GM18870 (cell line): Measurements from ENCODE around the gene LOXL4.

Source experiments
- ATAC-seq: cut with Tn5 transposase; IDR thresholded peaks from one replicate; pipeline ENCODE4 v1.9.1; 2021; ENCODE audit warnings: moderate library complexity; ENCODE audit not compliant: unreplicated experiment

LOXL4 gene

DNA sequence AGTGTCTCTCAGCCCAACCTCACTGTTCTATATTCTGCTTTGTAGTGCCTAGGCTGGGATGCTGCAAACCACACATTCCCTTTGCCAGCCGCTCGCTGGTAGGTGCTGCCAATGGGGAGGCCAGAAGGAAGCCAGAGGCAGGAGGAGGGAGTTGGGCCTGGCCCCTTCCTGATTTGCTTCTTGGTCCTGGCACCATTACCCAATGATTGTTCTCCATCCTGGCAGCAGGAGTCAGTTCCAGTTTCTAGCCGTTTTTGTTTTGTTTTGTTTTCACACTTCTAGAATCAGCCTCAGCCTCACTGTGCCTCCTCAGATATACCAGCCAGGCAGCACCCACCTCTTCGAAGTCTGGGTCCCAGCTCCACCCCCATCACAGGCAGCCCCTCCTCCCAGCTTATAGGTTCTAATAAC, 27.4 kb upstream of the LOXL4 start:
- ATAC-seq: no peak

DNA sequence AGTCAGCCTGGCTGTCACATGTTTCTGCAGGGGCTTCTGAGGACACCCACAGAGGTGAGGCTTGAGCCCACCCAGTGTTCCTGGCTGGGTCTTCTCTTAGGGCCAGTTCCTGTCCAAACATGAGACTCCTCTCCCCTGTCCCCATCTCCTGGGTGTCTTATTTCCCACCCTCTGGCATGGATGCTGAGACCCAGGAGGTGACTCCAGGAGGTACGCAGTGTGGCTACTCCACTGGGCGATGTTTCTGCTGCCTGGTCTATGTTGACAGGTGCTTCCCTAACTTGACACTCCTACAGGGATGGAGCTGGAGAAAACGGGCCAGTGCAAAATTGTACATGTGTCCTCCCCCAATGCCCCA, 26.3 kb upstream of the LOXL4 start:
- no peak for ATAC-seq

DNA sequence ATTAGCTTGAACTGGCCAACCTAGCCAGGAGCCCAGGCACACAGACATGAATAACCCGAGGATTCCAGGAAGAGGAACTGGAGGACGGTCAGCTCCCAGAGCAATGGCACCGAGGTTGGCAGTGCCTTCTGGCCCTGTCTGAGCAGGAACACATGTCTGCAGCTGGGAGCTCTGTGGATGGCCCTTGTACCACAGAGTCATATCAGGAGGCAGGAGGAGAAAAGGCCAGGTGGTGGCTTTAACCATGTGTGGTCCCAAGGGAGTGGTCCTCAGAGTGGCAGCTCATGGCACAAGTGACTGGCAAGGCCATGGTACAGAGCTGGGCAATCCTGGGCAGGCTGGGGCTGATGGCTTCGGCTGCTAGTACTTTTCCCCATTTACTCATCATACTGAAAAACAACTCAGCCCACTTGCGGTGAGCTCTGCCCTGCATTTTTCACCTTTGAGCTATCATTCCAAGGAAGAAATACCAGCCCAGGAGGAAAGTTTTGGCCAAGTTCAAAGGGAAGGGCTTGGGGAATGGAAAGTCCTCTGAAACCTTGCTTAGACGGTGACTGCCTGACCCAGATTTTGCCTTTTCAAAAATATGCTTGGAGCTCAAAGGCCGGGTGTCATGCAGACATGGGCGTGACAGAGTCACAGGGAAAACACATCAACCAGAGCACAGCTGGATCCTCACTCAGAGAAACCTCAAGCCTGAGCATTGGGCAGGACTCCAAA, 25.7 kb upstream of the LOXL4 start:
- ATAC-seq: no peak

DNA sequence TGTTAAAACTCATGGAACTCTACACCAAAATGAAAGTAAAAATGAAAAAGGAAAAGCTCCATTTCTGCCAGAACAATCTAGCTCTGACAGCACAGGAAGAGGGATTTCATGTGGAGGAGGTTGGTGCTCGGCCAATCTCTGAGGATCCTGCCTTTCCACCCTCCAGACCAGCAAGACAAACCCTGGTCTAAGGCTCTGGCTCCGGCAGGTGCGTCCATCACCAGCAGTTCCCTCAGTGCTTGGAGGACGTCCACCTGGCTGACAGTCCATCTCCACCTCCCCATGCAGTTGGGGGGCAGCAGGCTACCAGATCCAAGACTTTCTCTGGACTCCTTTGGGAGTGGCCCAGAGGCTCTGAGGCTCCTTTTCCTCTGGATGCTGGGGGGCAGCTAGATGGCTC, 25.0 kb upstream of the LOXL4 start:
- ATAC-seq: no peak

DNA sequence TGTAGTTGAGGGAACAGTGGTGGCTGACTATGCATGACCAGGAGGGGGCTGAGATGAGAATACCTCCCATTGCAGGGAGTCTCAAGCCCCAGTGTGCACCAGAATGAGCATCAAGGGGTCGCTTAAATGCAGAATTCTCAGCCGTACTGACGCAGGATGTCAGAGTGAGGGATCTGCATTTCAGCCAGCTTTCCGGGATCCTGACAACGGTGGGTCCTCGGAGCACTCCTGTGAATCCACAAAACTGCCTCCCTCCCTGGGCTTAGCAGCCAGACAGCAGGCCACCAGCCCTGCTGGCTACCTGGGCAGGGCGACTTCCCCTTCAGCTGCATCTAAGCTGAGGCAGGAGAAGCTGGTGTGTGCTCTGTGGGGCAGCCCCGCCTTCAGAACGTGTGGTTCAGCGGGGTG, 21.8 kb upstream of the LOXL4 start:
- ATAC-seq: no peak

DNA sequence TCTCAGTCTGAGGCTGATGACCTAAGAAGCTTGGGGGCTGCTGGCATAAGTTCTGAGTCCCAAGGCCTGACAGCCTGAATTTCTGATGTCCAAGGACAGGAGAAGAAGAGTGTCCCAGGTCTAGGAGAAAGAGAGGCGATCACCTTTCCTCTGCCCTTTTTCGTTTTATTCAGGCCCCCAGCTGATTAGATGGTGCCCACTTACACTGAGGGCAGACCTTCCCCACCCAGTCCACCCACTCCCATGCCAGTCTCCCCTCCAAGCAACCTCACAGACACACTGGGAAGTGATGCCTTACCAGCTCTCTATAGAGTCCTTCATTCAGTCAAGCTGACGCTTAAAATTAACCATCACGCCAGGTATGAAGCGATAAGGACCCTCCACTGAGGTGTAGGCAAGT, 19.3 kb upstream of the LOXL4 start:
- no peak for ATAC-seq

DNA sequence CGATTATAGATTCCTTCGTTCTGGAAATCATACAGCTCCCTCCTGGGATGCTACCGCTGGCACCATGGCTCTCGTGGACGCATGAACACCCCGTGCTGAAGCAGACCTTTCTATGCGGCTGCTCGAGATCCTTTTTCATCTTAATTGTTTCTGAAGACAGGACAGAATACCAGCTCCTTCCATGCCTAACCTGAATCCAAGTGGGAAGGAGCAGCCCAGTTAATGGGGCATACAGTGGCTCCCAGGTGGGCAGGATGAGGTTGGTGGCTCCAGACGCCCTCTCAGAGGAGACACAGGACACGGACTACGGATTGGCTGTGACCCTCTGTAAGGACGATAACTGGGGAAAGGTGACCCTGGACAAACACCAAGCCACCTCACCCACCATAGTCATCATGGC, 18.4 kb upstream of the LOXL4 start:
- no peak for ATAC-seq

DNA sequence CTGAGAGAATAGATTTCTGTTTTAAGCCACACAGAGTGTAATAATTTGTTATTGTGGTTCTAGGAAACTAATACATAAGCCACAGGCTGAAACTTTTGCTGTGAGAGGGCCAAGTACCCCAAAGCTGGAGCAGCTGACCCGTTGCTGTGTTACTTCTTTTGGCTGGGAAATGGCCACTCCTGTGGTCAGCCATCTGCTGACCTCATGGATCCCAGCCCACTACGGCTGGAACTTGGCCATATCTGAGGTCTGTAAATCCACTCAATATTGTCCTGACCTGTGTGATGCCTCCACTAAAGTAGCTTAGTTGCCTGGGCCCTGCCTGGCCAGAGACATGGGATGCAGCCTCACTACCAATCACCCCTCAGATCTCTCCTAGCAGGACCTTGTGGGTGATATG, 17.4 kb upstream of the LOXL4 start:
- no peak for ATAC-seq

DNA sequence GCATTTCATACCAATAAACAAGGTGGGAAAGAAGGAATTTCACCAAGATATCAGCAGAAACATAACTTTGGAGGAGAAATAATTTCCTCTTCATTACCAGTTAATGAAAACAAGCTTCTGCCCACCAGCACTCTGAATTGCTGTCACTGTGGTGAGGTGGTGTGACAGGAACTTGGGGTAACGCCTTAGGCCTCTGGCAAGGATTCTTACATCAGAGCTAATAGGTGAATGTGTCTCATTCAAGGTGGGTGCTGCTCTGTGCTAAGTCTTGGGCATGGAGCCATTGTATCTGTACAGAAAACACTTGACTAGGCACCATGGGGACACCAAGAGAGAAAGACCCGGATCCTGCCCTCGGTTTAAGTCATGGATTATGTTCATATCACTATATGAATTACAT, 8.3 kb upstream of the LOXL4 start:
- ATAC-seq: no peak

DNA sequence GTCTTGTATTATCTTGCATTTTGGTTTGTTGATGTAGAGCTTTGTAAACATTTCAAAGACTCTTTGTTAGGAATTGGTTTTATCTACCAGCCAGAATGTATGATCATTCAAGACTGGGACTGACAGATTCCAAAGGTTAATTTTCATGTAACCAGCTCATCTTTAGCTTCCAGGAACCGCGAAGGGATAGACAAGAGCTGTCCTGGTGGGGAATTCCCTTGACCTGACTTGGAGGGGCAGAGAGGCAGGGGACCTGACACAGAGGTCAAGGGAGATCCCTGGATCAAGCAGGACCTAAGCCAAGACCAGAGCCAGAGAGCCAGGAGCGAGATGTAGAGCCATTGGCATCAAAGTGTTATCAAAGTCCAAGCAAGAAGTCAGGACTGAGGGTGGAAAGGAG, 6.6 kb upstream of the LOXL4 start:
- ATAC-seq: no peak

DNA sequence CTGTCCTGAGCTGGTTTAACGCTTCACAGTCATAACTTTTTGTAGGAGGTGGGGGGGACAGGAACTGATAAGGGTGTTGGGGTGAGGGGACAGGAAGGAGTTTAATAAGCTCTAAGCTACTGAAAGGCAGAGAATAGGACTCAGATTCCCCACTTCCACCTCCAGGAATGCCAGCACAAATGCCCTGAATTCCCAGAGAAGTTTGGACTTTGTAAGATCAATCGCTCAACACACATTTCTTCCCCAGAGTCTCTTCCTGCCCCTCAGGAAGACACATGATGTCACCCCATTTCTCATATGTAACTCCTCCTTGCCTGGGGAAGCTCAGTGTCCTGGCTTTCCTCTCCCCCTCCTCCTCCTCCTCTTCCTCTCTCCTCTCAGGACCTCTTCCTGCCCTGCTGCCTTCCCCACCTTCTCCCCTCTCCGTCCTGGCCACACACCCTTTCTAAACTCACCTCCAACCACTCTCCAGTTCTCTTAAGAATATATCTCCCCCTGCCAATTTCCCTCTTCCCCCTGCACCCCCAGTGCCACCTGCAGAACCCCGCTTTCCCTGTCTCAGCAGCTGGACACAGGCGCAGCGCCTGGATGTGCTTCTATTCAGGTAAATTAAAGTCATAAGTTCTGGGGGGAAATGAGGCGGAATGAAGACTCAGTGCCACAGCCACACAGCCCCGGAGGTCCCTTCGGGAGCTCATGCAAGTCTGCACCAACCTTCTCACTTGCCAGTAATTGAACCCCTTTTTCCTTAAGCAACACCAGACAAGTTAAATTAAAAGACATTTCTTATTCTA, 5.3 kb upstream of the LOXL4 start:
- ATAC-seq: no peak

DNA sequence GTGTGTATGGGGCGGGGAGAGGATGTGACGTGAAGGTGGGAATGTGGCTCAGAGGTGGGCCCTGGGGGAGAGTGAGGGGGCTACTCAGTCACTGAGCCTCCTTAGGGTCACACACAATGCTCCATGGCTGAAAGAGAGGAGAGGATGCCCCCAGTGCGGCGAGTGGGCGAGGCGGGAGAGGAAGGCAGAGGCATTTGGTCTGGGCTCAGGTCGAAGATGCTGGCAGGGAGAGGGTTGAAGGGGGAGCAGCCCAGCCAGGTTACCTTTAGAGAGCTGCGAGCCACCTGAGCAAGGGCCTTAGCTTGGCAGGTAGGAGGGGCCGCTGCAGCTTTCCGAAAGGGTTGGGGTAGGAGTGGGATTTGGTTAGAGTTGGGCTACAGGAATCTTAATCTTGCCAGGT, 4.7 kb upstream of the LOXL4 start:
- ATAC-seq: no peak

DNA sequence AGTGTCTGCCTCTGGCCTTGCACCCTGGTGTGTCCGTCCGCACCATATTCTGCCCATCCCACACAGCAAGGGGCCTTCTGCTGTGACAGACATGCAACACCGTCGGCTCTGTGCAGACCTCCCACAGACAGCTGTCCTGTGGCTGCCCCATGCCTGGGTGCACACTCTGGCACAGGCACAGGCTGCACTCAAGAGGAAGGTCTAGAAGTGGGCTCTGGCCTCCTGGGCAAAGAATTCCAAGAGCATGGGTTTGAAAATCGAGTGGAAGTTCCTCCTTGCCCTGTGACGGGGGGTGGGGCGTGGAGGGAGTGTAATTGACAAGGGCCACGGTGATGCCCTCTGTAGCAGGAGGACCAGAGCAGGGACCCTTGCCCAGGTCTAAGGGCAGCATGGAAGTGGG, 4.3 kb upstream of the LOXL4 start:
- ATAC-seq: no peak

DNA sequence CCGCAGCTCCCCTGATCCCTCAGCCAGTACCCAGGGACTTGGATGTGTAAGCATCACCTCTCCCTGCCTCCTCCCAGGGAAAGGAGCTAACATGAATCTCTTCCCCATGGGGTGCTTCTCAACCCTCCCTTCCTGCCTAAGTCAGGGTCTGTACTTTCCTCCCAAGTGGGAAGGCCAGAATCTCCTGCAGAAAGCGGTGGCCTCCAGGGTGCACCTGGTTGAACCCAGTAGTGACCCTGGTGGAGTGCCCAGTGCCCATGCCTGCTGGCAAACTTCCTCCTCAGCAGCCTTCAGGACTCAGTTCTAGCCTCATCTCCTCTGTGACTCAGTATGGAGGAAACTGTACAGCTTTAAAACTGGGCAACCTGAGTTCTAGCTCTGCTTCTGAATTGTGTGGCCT, 2.8 kb upstream of the LOXL4 start:
- no peak for ATAC-seq

DNA sequence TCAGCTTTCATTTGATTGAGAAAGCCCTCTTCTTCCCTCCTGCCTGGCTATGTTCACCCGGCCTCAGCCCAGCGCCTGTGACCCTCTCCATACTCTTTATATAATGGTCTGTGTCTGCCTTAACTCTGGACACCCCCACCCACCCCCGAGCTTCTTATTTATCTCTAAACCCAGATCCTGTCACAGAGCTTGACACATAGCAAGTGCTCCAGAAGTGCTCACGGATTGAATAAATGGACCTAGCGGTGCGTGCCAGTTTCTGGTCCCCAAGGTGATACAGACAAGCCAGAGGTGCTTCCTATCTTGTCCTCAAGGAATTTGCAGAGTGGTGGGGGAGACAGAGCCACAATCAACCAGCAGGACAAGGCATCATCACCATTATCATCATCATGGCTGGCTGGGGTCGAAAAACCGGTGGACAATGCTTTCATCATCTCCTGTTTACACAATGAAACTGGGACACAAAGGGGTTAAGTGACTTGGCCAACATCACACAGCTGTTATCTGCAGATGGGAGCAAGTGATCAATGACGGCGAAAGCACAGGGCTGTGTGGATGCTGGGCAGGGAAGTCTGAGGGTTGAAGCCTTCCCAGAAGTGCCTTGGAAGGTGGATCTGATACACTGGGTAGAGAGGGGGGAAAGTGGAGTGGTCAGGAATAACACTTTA, 2.2 kb upstream of the LOXL4 start:
- ATAC-seq: no peak

DNA sequence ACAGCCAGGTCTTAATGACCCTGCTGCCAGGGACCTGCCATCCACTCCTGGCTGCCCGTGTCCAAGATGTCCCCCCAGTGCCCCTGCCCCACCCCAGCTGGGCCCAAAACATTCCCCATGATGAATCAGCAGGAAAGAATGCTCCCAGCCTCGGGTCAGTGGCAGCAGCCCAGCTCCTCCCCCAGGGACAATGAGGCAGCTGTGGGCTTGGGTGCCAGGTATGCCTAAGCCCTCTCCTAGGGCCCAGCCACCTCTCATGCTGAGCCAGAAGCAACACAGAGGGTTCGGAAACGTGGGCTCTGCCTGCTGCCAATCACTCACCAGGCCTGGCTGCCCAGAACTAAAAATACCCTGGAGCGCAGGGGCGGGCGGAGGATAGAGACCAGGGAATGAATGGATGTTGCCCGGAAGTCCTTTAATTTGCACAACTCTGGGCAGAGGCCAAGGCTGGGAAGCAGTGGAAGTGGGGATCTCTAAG, 1.5 kb upstream of the LOXL4 start:
- ATAC-seq: no peak

DNA sequence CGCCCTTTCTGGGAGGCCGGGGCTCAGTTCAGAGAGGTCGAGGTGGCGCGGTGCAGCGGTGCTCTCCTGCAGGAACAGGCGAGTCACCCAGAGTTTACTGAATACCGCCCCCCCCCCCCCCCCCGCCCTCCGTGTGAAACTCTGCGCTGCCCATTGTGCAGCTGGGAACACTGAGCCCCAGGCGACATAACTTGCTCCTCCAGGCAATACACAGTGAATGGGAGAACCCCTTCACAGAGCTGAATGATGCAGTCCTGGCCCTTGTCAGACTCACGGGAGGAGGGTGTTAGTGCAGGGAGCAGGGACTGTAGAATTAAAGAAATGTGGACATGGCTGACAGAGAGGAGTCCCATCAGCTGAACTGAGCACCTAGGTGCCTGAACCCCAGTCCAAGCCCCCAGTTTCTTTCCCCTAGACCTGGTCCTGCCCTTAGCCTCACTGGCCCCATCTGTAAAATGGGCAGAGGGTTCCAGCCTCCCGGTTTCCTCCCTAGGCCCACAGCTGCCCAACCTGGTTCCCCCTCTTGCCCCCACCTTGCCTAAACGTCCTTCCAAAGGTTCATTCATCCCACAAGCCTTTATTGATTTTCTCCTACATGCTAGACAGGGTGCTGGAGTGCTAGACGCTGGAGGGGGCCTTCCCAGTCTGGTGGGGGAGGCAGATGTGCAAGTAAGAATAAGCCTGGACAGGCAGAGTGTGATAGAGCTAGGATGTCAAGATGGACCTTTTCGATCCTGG, 869 bp upstream of the LOXL4 start:
- ATAC-seq: no peak

DNA sequence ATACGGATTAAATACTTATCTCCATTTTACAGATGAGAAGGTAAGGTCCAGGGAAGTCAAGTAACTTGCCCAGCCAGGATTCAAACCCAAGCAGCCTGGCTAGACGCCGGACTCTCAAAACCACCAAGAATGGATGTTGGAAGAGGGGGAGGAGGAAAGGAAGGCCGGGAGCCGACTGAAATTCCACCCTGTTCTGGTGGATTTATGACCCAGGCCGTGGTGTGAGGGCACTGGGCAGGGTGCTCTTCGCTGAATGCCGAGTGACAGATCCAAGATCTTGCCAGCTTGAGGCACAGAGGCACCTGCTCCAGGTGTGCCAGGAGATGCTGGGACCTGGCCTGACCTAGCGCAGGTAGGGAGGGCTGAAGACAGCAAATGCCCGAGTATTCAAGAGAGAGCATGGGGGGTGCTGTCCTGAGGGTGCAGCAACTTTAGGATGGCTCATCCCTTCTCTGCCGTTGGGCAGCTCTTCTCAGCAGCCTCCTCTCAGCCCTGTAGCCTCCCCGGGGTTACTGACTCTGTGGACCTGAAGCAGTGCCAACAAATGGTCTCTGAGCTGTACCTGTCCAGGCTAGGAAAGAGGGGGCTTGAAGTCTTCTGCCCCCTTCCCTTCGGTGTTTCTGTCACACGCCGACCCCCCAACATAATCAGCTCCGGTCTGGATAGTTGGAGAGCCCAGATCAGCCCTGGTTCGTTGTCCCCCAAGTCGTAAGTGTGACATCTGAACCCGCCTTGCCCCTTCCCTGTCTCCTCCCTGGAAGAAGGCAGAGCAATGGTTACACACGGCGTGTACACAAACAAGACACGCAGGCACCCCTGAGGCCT, 713 bp downstream of the LOXL4 start:
- no peak for ATAC-seq

DNA sequence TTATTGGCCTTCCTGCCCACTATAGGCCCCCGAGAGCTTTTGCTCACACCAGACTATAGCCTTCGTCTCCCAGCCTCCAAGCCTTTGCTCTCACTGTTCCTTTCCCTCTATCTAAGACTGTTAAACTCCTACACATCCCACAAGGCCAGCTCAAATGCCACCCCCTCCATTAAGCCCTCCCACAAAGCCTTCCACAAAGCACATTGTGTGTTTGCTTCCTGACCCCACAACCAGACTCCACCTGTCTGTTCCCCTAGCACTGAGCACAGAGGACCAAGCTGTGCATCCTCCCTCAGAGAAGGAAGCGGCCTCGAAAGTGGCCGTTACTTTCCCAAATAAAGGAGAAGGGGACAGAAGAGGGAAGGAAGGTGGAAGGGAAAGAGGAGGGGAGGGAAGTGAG, 1.3 kb downstream of the LOXL4 start:
- no peak for ATAC-seq
